Fibroblast of peridontal ligament (primary cell): ENCODE results near the gene KLRG1.

ENCODE experiments used
- DNase-seq: peaks from one replicate; pipeline ENCODE4 v3.0.0-alpha.2; 2010; ENCODE audit errors: extremely low read depth

The KLRG1 gene

GRCh38 chr12:9040484-9041186 lies 51.3 kb downstream of the KLRG1 start:
- no peak for DNase-seq

GRCh38 chr12:9041321-9041720 lies 52.0 kb downstream of the KLRG1 start:
- DNase-seq: peak; percentile 14

- DNase-seq: no peak
Observed at GRCh38 chr12:9043766-9044165, 54.4 kb downstream of the KLRG1 start.

- DNase-seq: no peak
Observed at GRCh38 chr12:9047105-9047504, 57.8 kb downstream of the KLRG1 start.

- DNase-seq: no peak
Observed at GRCh38 chr12:9048930-9049329, 59.6 kb downstream of the KLRG1 start.

GRCh38 chr12:9049520-9050133 lies 60.3 kb downstream of the KLRG1 start:
- DNase-seq: peak; percentile 70

- no peak for DNase-seq
Observed at GRCh38 chr12:9050521-9051157, 61.3 kb downstream of the KLRG1 start.

GRCh38 chr12:9051158-9051550 lies 61.8 kb downstream of the KLRG1 start:
- DNase-seq: no peak

GRCh38 chr12:9052610-9053009 lies 63.3 kb downstream of the KLRG1 start:
- no peak for DNase-seq
